ENCODE data around the gene COA4.

The COA4 gene

GRCh38 chr11:73854680-73855079 lies 22.0 kb downstream of the COA4 start:
- no peak for ATAC-seq
- TF ChIP-seq ZNF565 (CRISPR knock-in tag; conservative IDR thresholded peaks at IDR 0.05; ENCODE audit: low read depth) (no peak), ZNF8 (CRISPR knock-in tag; IDR thresholded peaks at IDR 0.05) (no peak), RARB (CRISPR knock-in tag; IDR thresholded peaks at IDR 0.05) (no peak), ZC3H10 (CRISPR knock-in tag; IDR thresholded peaks at IDR 0.05) (no peak), ISL1 (CRISPR knock-in tag; IDR thresholded peaks at IDR 0.05) (no peak), TOX (CRISPR knock-in tag; IDR thresholded peaks at IDR 0.05; ENCODE audit: borderline replicate concordance) (no peak), CSRNP3 (CRISPR knock-in tag; IDR thresholded peaks at IDR 0.05) (no peak), POU6F1 (CRISPR knock-in tag; IDR thresholded peaks at IDR 0.05; ENCODE audit: borderline replicate concordance, low read depth) (no peak), CSDC2 (CRISPR knock-in tag; IDR thresholded peaks at IDR 0.05) (no peak), ZFP30 (CRISPR knock-in tag; IDR thresholded peaks at IDR 0.05) (no peak), BACH2 (CRISPR knock-in tag; IDR thresholded peaks at IDR 0.05; ENCODE audit: borderline replicate concordance) (no peak)

- ATAC-seq = no peak
- TF ChIP-seq TOX (CRISPR knock-in tag; IDR thresholded peaks at IDR 0.05; ENCODE audit: borderline replicate concordance) (no peak), CSRNP3 (CRISPR knock-in tag; IDR thresholded peaks at IDR 0.05) (no peak), BACH2 (CRISPR knock-in tag; IDR thresholded peaks at IDR 0.05; ENCODE audit: borderline replicate concordance) (no peak), ZNF565 (CRISPR knock-in tag; conservative IDR thresholded peaks at IDR 0.05; ENCODE audit: low read depth) (no peak), TCF4 (CRISPR knock-in tag; IDR thresholded peaks at IDR 0.05; ENCODE audit: borderline replicate concordance) (no peak), ZC3H10 (CRISPR knock-in tag; IDR thresholded peaks at IDR 0.05) (no peak), ZNF70 (CRISPR knock-in tag; IDR thresholded peaks at IDR 0.05) (no peak)
These were observed 24.6 kb downstream of the COA4 start for GRCh38 chr11:73852049-73852448.

- no peak for ATAC-seq
- TF ChIP-seq ESRRG (CRISPR knock-in tag; IDR thresholded peaks at IDR 0.05) (no peak), PATZ1 (CRISPR knock-in tag; IDR thresholded peaks at IDR 0.05; ENCODE audit: borderline replicate concordance) (no peak), ZNF70 (CRISPR knock-in tag; IDR thresholded peaks at IDR 0.05) (no peak), RARB (CRISPR knock-in tag; IDR thresholded peaks at IDR 0.05) (no peak), CSDC2 (CRISPR knock-in tag; IDR thresholded peaks at IDR 0.05) (no peak), ZNF565 (CRISPR knock-in tag; conservative IDR thresholded peaks at IDR 0.05; ENCODE audit: low read depth) (no peak), PPARA (CRISPR knock-in tag; IDR thresholded peaks at IDR 0.05; ENCODE audit: borderline replicate concordance) (no peak), CSRNP3 (CRISPR knock-in tag; IDR thresholded peaks at IDR 0.05) (no peak), SNAI2 (CRISPR knock-in tag; IDR thresholded peaks at IDR 0.05) (no peak), ZNF8 (CRISPR knock-in tag; IDR thresholded peaks at IDR 0.05) (no peak), TSHZ2 (CRISPR knock-in tag; IDR thresholded peaks at IDR 0.05) (no peak), ZFP30 (CRISPR knock-in tag; IDR thresholded peaks at IDR 0.05) (no peak), TOX (CRISPR knock-in tag; IDR thresholded peaks at IDR 0.05; ENCODE audit: borderline replicate concordance) (no peak), GLIS3 (CRISPR knock-in tag; IDR thresholded peaks at IDR 0.05) (no peak), BACH2 (CRISPR knock-in tag; IDR thresholded peaks at IDR 0.05; ENCODE audit: borderline replicate concordance) (no peak), ARNTL (CRISPR knock-in tag; IDR thresholded peaks at IDR 0.05; ENCODE audit: borderline replicate concordance, low read depth) (no peak), CREB5 (CRISPR knock-in tag; IDR thresholded peaks at IDR 0.05; ENCODE audit: low read depth) (no peak)
These were observed 25.4 kb downstream of the COA4 start for GRCh38 chr11:73851046-73851764.

Data from SK-N-SH treated with all-trans-retinoic acid at 6 μM for 48 hours (cell line).